ENCODE data around the gene COL12A1. TPM values are rescaled to one million over a fixed set of nuclear protein-coding genes. Genes with fewer than 3 reads are reported as not detected.
"Not testable (repeated sequence)": the region's sequence is repeated elsewhere in the genome, so short reads cannot be mapped to it uniquely, and the experiment has no call there.

COL12A1 gene
- polyA plus RNA-seq, 4 donors: 63.7 to 1,684 (median 152) TPM

DNA sequence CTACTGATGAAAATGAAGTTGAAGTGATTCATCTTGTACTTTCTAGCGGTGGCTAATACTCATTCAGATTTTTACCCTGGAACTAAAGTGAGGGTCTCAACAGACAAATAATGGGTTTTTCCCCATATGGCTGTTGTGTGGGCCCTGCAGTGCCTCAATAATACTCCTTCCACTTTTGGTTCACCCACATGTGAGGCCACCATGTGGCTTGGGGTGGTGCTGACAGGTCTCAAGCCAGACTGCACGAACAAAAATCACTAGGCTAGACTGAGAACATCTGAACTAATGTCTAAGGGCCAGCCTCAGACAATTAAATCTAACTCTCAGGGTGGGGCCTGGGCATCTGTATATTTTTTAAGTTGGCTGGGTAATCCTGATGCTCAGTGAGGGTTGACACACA lies 7.9 kb upstream of the COL12A1 start:
- DNase-seq (ENCODE audit: low read depth in 4 of 4, low spot score in 3 of 4): no peak

DNA sequence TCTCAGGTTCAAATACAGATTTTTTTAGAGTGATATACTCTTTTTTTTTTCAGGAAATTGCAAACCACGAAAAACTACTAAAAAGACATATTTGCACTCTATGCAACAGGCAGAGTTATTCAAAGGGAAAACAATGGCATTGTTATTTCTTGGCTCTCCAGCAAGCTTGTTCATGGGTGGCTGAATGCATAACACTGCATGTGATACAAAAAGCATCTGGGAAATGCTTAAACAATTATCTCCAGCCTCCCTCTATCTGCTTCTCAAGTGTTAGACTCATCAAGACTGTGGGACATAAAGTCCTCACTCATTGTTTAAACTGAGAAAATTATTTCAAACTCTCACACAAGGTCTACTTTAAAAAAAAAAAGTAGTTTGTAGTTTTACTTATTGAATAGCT lies 7.3 kb upstream of the COL12A1 start:
- no peak for DNase-seq (ENCODE audit: low read depth in 4 of 4, low spot score in 3 of 4)

DNA sequence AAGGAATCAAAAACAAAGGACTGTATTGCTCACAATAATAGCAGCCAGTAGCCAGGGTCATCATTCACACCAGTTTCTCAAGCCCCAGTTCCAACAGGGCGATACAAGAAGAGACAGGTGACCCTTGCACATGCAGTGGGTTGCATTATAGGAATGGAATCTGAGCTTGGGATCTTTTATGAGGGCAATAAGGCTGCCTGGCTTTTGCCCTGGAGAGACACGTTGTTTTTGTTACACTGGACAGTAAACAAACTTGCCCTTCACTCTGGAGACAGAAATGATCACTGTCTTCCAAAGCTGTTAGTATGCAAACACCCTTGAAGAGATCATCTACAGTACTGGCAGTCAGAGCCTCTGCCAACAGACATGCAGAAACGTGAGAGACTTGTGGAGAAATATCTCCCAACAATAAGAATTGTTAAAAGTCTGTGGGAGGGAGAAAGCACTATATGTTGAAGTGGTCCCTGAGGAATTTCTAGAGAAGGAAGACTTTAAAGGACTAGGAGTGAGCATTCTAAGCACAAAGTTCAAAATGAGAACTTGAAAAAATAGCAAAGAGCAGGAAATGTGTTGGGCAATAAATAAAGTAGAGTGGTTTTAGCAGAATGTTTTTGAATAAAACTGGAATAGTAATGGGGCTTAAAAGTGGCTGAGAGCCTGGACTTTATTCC lies 6.2 kb upstream of the COL12A1 start:
- no peak for DNase-seq (ENCODE audit: low read depth in 4 of 4, low spot score in 3 of 4)

DNA sequence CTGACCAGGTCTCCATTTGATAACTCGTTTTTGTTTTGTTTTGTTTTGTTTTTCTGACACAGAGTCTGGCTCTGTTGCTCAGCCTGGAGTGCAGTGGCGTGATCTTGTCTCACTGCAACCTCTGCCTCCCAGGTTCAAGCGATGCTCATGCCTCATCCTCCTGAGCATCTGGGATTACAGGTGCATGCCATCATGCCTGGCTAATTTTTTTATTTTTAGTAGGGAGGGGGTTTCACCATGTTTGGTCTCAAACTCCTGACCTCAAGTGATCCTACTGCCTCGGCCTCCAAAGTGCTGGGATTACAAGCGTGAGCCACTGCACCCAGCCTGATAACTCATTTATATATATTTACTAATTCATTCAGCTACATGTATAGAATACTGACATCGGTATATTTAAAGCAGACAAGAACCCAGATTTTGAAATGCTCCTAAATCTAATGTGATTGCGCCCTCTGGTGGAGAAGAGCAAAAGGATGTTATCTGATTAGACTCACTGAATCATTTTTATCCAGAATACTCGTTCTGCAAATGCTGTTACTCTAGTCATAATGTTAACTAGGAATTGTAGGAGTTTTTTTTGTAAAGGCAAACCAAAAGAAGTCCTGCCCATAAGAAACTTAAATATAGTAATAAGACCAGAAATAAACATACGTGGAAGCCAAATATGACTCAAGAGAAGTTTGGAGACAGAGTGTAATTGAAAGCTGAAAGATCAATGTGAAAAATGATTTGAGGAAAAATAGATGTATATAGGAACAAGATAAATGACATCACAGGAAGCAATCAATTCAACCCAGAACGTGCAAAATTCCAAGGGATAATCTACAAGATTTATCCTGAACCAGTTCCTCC lies 5.3 kb upstream of the COL12A1 start:
- no peak for DNase-seq (ENCODE audit: low read depth in 4 of 4, low spot score in 3 of 4)

DNA sequence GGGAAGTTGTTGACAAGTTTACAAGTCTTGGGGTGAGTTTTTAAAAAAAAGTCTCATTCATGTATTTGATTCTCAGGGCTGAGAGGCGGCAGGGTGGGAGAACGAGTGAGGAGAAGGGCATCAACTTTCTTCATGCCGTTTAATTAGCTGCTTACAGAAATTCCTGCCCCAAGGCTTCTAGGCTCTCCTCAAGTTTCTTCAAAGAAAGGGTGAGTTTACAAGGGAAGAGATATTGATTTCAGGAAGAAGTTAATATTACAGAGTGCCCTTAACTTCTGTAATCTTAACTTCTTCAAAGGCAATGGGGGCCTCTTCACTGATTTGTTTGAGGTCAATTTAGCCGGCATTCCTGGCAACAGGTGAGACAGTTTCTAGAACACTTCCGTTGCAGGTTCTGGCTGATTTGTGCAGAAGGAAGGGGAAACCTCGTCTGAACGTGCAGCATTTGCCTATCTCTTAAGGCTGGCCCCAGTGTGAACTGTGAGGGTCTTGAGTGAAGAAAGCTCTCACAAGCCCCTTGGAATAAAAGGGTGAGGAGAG lies 3.4 kb upstream of the COL12A1 start:
- DNase-seq (ENCODE audit: low read depth in 4 of 4, low spot score in 3 of 4): no peak

DNA sequence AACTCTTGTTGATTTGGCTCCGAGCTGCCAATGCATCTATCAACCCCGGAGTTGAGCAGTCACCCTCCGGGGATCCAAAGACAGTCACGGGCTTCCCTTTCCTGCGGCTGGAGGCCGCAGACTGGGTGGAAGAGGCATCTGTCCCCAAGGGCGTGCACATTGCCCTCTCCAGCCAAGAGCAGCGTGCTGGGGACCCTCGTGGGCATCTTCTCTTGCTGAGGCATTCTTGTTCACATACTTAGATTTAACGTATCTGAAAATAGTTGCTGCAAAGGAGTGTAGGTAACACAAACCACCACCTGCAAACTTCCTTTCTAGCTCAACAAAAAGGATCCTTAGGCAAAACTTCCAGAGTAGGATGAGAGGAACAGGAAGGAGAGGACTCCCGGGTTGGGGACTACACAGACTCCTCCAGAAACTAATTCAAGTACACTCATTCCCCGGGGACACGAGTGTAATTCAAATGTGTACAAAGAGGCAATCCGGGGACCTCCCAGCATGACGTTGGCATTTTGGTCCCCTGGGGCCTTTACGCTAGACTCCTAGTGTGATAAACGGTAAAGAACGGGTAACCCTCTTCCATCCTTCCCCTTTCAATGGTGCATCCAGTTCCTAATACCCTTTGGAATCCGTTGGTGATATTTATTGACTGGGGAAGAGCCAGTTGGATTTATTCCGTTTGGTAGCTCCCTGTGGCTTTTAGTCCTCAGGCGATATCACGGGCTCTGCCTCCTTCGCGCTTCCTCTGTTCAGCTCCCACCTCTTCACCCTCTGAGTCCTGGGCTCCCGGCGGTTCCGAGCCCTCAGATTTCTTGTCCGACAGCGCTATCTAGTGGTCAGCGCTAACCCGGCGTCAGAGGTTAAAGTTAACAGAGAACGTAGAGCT lies 2.7 kb upstream of the COL12A1 start:
- DNase-seq (ENCODE audit: low read depth in 4 of 4, low spot score in 3 of 4): peak in 2 of 4 donors; percentile 71 to 80

DNA sequence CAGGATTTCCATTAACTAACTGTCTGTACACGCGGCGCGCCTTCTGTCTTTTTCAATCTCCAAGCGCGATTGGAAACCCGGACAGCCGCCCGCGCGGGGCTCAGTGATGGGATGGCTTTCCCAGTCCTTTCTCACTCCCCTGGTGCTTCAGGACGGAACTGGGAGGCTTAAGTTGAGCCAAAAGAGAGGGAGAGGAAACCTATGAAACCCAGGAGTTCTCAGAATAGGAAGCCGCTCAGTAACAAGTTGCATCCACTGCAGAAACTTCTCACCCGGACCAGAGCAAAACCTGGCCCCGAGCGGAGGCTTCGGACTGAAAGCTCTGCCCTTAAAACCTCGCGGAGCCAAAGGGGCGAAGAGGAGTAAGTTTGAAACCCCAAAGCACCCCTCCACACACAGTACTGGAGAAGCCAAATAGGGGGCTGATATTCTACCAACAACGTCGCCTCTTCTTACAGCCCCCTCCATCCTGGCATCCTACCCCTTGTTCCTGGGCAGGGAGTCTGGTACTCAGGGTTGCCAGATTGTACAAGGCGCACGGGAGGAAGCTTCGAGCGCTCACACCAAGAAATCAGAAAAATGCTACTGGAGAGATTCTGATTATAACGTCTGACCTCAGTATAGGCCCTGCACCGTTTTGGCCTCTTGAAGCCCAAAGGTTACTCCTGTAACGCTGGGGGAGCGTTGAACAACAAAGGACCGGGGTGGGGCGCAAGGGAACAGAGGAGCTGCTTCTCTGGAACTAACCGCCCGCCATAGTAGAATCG lies 906 bp upstream of the COL12A1 start:
- no peak for DNase-seq (ENCODE audit: low read depth in 4 of 4, low spot score in 3 of 4)

DNA sequence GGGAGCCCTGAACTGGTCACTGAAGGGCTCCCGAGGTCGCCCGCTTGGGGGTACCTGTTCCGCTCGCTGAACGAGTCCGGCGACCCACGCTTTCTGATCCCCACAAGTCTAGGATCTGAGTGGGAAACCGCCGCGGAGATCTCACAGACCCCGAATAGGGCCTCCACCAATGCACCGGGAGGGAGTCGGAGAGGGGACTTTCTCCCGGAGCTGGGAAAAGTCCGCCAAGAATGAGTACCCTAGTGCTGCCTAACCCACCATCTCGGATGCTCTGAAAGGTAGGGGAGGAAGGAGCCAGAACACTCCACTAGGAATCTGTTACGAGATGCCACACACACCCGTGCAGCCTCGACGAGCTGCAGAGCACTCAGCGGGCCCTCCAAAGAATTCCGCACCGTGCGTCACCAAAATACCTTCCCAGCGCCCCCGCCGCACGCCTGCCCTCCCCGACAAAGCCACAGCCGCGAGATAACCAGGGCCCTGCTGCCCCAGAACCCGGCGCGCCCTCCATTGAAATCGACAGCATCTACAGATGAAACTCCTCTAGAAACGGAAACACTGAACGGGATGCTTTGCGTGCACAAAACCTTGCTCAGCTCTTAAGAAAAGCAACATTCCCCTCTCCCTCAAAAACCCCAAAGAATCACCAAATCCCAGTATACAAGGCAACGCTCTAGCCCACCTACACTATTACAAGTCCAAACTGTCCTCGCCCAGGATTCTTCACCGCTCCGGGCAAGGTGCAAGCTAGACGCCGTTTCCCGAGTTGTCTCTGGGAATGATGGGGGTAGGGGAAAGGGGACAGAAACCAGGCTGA lies 686 bp downstream of the COL12A1 start:
- DNase-seq (ENCODE audit: low read depth in 4 of 4, low spot score in 3 of 4): no peak

DNA sequence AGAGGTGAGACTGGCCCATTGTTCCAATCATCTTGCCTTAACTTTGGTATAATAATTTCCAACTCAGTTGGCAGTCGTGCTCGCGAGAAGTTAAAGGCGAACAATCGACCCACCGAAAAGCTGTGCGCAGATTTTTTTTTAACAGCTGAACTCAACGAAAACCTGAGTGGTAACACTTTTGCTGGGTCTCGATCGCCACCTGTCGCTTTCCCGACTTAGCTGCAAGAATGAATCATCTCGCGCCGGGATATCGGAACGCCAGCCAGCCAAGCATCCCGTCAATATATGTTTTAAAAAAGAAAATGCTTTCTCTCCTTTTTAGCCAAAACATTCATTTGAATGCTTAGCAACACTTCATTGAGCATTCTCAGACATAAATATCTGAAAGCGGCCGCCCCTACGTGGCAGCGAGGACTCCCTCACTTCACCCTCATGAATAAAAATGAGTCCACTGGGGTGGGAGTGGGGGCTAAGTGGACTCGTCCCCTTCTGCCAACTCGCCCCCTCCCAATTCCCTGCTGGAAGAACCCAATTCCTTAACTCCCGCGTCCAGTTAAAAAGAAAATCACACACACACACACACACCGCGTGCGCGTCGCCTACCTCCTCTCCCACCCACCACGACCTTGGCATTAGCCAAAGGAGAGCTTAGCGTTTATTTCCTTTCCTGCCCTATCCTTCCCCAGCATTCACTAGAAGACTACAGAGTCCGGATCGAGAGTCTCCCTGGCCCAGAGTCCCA lies 1.5 kb downstream of the COL12A1 start:
- DNase-seq (ENCODE audit: low read depth in 4 of 4, low spot score in 3 of 4): peak in 2 of 4 donors; percentile 72 to 77

DNA sequence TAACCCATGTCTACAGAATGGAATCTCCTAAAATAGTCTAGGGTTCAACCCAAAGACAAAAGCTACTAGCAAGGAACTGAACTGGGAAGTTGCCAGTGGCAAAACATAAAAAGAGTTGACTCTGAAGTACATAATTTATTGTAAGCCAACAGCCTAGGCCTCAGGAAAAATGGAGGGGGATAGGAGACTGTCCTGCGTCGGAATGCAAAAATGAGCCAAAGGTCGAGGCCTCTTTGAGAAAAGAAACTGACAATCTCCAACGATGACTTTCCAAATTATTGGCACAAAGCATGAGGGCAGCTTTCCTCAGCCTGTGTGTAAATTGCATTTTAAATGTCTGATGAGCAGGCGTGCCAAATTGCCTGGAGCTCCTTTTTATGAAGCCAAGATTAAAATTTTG lies 2.1 kb downstream of the COL12A1 start:
- DNase-seq (ENCODE audit: low read depth in 4 of 4, low spot score in 3 of 4): no peak

DNA sequence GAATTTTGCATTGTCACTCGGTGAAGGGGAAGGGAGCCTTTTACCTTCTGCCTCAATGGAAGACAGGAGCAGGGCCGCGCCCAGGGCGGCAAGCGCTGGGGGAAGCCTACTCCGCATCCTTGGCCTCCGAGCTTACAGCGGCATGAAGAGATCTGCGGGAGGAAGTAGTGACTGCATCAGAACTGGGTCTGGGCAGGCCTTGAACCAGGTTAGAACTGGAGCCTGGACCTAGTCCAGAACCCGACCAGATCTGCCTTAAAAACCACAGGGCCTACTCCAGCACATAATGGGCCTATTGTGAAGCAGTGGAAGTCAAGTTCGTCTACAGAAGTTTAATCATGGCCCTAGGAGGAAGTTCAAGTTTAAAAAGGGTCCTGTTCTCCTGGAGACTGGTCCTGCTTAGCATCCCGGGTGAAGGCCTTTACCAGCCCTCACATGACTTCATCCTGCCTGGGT lies 3.1 kb downstream of the COL12A1 start:
- no peak for DNase-seq (ENCODE audit: low read depth in 4 of 4, low spot score in 3 of 4)

DNA sequence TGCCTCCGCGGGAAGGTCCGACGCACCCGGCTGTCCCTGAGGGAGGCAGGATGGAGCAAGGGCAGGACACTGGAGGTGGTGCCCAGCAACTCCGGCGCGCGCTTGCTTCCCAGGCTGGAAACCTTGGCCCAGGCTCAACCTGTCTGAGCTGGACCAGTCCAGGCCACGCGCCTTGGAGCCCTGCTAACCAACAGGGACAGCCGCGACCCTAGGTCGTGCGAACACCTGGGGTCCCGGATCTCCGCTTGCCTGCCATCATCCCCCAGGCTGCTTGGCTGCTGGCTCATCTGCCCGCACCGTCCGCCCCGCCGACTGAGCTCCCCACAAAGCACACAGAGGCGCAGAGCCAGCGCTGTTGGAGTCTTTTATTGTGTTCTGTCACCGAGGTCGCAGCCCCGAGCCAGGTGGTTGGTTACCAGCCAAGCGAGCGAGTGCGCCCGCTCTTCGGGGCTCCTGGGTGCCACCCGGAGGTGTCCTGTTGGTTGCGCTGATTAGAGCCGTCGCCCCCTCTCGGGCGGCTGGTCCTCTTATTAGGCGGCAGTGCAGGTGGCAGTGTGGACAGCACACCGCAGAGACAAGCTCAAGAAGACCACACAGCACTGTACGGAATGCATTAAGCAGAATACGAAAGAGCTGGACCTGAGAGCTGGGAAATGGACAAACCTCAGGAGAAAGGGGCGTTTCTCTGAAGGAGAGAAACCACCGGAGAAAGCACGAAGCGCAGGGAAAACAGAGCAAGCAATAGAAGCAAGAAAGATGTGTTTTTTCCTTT lies 3.8 kb downstream of the COL12A1 start:
- DNase-seq (ENCODE audit: low read depth in 4 of 4, low spot score in 3 of 4): no peak

DNA sequence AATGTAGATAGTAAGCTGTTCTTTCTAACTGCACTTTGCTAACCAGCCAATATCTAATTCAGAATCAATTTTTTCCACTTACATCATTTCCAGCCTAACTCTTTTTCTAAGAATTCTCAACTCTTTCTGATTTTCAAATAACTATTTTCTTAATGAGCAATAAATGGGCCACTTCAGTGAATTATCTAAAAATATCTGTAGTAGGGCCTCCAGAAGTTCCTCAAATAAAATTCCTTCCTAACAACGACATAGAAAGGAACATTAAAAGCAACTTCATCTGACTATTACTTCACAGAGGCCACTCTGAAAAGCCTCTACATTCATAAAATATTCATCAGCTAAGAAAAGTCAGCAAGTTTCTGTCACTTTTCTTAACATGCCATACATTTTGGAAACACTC lies 4.8 kb downstream of the COL12A1 start:
- DNase-seq (ENCODE audit: low read depth in 4 of 4, low spot score in 3 of 4): no peak

DNA sequence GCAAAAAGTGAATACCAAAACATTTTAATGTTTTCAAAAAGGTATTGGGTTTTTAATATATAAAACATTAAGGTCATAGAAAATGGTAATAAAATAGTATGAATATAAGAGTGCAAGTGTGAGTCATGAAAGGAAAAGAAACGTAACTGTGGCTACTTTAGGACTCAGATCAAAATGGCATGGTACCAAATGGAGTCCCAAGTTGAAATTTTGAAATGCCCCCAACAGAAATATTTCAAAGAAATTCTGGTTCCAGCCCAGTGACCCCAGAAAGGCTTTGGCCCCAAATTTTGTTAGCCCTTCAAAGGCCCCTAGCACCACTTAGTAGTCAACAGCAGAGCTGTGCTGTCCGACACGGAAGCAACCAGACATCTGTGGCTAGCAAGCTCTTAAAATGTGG lies 6.0 kb downstream of the COL12A1 start:
- no peak for DNase-seq (ENCODE audit: low read depth in 4 of 4, low spot score in 3 of 4)

DNA sequence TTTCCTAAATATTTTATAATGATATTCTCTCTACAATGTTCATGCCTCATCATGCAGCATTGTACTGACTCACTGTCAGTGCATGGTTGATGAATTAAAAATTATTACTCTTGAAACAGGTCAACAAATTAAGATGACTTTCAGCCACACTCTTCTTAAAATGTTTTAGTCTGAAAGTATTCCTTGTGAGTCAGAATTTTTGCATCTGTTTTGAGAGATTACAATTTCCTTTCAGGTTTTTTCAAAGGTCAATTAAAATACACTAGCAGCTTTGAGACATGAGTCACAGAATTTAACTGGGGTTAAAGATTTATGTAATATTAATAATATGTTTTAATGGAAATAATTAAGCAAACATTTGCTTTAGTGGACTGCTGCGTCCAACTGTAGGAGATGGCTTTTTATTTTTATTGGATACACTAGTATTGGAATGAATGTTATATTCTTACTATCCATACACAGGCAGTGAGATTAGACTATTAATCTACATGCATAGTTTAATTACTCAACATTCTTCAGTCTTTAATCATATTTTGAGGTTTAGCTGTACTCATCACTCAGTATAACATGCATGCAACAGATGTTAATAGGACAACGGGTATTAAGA lies 9.7 kb downstream of the COL12A1 start:
- no peak for DNase-seq (ENCODE audit: low read depth in 4 of 4, low spot score in 3 of 4)

DNA sequence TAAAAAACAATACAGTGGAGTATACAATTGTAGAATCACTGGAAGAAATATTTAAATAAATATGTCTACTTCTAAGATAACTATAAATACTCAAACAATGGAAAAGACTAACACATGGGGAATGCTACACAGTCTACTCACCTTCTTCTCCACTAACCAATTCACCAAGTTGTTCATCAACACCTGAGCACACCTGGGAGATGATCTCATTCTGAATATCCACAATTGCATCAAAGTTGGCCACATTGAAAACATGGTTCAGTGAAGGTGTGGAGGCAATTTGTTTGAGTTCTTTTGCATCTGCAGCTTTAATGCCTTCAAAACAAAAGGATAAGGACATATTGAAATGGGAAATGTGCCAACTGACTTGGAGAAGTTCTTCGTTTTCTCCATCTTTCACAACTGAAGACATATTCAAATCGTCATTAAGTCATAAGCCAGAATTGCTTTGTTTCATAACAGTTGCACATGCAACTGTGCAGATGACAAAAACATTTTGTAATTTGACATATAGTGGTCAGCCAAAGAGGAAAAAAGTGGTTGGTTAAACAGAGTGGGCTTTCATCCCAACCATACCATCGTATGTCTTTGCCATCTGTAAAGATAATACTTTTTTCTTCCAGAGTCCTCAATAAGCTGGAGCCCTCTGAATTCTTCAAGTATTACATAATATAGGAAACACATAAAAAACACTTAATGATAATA lies 17.5 kb downstream of the COL12A1 start:
- no peak for DNase-seq (ENCODE audit: low read depth in 4 of 4, low spot score in 3 of 4)

DNA sequence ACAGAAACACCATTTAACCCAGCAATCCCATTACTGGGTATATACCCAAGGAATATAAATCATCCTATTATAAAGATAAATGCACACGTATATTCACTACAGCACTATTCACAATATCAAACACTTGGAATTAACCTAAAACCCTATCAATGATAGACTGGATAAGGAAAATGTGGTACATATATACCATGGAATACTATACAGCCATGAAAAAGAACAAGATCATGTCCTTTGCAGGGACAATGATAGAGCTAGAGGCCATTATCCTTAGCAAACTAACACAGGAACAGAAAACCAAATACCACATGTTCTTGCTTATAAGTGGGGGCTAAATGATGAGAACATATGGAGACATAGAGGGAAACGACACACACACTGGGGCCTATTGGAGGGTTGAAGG lies 19.3 kb downstream of the COL12A1 start:
- not testable (repeated sequence) for DNase-seq (ENCODE audit: low read depth in 4 of 4, low spot score in 3 of 4)
